Endothelial cell (in vitro differentiated cells): Measurements from ENCODE around the gene CLIP3. TPM values are rescaled to one million over a fixed set of nuclear protein-coding genes. Genes with fewer than 3 reads are reported as not detected.
"Not testable (repeated sequence)": the region's sequence is repeated elsewhere in the genome, so short reads cannot be mapped to it uniquely, and the experiment has no call there.

Source experiments
- DNase-seq: peaks from one replicate; pipeline ENCODE4 v3.0.0; 2021; ENCODE audit warnings: low spot score
- H3K27ac Mint-ChIP-seq: one replicate; pipeline ENCODE4 v1.8.0; 2021; ENCODE audit warnings: mixed read lengths, inconsistent platforms; ENCODE audit not compliant: unreplicated experiment
- H3K27me3 Mint-ChIP-seq: one replicate; pipeline ENCODE4 v1.8.0; 2021; ENCODE audit warnings: mild to moderate bottlenecking, moderate library complexity, mixed read lengths, inconsistent platforms; ENCODE audit not compliant: unreplicated experiment
- H3K36me3 Mint-ChIP-seq: one replicate; pipeline ENCODE4 v1.8.0; 2021; ENCODE audit warnings: mild to moderate bottlenecking, low read depth, mixed read lengths, inconsistent platforms; ENCODE audit not compliant: unreplicated experiment
- H3K4me1 Mint-ChIP-seq: one replicate; pipeline ENCODE4 v1.8.0; 2021; ENCODE audit warnings: mild to moderate bottlenecking, mixed read lengths, inconsistent platforms; ENCODE audit not compliant: unreplicated experiment
- H3K4me3 Mint-ChIP-seq: one replicate; pipeline ENCODE4 v1.8.0; 2021; ENCODE audit warnings: mild to moderate bottlenecking, mixed read lengths, inconsistent platforms; ENCODE audit not compliant: unreplicated experiment
- H3K9me3 Mint-ChIP-seq: one replicate; pipeline ENCODE4 v1.8.0; 2021; ENCODE audit warnings: mixed read lengths, inconsistent platforms; ENCODE audit not compliant: unreplicated experiment
- CTCF ChIP-seq: fragments of 200-600 bp; sonication (generic); IDR thresholded peaks from one replicate; pipeline ENCODE4 v1.5.0; 2021; ENCODE audit warnings: antibody characterized with exemption; ENCODE audit not compliant: unreplicated experiment
- total RNA-seq: library from RNA; stranded (reverse); fragmentation: NEBNext Ultra II Directional; extraction: Animal tissue kit (Norgen Biotek cat#: 25700); gene quantifications from one replicate; pipeline ENCODE4 v1.2.1, GENCODE V29; 2021; ENCODE audit not compliant: unreplicated experiment

CLIP3 gene
- total RNA-seq, 1 donor from 2014 or later = 94.8 TPM

DNA sequence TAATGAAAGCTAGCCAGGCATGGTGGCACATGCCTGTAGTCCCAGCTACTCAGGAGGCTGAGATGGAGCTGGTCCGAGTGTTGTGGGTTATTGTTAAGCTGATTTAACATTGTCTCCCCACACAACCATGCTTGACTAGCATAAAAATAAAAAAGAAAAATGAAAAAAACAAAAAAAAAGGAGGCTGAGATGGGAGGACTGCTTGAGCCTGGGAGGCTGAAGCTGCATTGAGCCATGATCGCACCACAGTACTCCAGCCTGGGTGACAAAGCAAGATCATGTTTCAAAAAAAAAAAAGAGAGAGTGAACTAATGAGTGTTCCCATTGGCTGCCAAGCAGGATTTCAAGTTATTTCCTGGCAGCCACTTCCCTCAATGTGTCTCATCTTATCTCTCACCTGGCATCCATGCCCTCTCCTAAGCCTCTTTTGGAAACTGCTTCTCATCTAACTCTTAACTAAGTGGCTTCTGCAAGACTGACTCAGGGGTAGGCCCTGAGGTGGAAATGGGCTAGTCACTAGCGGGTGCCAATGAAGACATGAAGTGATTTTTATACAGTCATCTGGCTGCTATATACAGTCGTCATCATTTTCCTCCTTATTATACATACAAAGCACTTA, 16.5 kb upstream of the CLIP3 start:
- peaks cover 14% of the 10 kb centered on the region for H3K4me1 Mint-ChIP-seq
- H3K27ac Mint-ChIP-seq = peak overlapping the region; percentile 14
- H3K4me3 Mint-ChIP-seq = no peak overlapping the region
- H3K9me3 Mint-ChIP-seq = no peaks in the 10 kb centered on the region
- H3K27me3 Mint-ChIP-seq = peaks cover 6% of the 10 kb centered on the region
- H3K36me3 Mint-ChIP-seq = peaks cover 21% of the 10 kb centered on the region
- no peak for DNase-seq
- TF ChIP-seq CTCF = no peak

GRCh38 chr19:36047835-36048234, 15.2 kb upstream of the CLIP3 start:
- DNase-seq = no peak
- Mint-ChIP-seq H3K4me3 (no peak overlapping the region), H3K4me1 (peaks cover 9% of the 10 kb centered on the region), H3K9me3 (no peaks in the 10 kb centered on the region), H3K36me3 (peaks cover 15% of the 10 kb centered on the region), H3K27ac (no peak overlapping the region), H3K27me3 (peaks cover 2% of the 10 kb centered on the region)
- TF ChIP-seq CTCF = no peak

DNA sequence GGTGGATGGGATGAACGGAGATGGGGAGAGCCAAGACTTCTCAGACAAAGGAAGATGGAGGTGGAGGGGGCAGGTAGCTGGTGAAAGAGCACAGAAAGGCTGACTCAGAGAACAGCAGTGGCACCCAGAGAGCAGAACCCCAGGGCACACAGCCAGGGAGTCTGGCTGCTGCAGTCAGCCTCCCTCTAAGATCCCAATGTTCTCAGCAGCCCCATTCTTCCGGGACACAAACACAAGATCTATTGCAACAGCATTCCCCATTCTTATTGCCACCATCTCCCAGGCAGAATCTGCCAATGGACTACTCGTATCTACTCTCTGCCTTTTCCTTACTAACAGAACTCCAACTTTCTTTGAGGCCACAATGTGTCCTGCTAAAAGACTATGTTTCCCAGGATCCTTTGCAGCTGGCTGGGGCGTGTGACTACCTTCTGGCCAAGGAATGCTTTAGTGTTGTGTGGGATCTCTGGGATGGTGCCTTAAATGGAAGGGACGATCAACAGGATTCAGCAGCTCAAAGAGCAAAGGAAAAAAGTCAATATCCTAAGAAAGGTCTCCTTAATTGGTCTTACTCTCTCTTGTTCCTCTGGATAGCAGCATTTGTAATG, 13.9 kb upstream of the CLIP3 start:
- Mint-ChIP-seq H3K36me3 (peaks cover 15% of the 10 kb centered on the region), H3K4me1 (peaks cover 18% of the 10 kb centered on the region), H3K27ac (no peak overlapping the region), H3K27me3 (peaks cover 2% of the 10 kb centered on the region), H3K9me3 (no peaks in the 10 kb centered on the region), H3K4me3 (no peak overlapping the region)
- no peak for DNase-seq
- TF ChIP-seq CTCF = no peak

DNA sequence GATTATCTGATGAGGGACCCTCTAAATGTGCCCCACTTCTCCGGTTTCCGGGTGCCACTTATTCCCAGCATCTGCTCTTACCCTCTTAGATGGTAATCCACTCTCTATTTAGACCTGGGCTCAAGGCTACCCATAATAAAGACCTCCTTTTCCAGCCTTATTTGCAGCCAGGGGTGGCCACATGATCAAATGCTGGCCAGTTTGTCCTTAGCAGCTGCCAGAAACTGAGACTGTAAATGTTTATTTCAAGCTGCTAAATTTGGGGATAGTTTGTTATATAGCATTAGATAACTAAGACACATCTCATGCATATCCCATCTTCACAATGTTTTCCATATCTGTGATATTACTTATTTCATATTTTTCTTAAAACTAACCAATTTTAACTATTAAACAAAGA, 11.3 kb upstream of the CLIP3 start:
- no peaks in the 10 kb centered on the region for H3K9me3 Mint-ChIP-seq
- H3K36me3 Mint-ChIP-seq = peaks cover 18% of the 10 kb centered on the region
- DNase-seq = no peak
- H3K27me3 Mint-ChIP-seq = peaks cover 2% of the 10 kb centered on the region
- no peak overlapping the region for H3K4me3 Mint-ChIP-seq
- TF ChIP-seq CTCF = no peak
- no peak overlapping the region for H3K27ac Mint-ChIP-seq
- peaks cover 16% of the 10 kb centered on the region for H3K4me1 Mint-ChIP-seq

GRCh38 chr19:36041831-36042230, 9.2 kb upstream of the CLIP3 start:
- H3K27ac Mint-ChIP-seq = peak overlapping the region; percentile 42

DNA sequence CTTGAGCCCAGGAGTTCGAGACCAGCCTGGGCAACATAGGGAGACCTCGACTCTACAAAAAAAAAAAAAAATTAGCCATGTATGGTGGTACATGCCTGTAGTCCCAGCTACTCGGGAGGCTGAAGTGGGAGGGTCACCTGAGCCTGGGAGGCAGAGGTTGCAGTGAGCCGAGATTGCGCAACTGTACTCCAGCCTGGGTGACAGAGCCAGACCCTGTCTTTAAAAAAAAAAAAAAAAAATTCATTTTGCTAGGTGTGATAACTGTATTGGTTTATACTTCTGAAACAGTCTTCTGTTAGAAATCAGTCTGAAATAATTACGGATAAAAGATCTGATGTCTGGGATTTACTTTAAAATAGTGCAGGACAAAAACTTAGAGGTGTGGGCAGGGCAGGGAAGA, 8.4 kb upstream of the CLIP3 start:
- H3K27me3 Mint-ChIP-seq, H3K4me3 Mint-ChIP-seq, H3K9me3 Mint-ChIP-seq, DNase-seq: not testable (repeated sequence)
- H3K36me3 Mint-ChIP-seq = peaks cover 11% of the 10 kb centered on the region
- H3K27ac Mint-ChIP-seq = peak overlapping the region; percentile 13
- peaks cover 29% of the 10 kb centered on the region for H3K4me1 Mint-ChIP-seq

More at GRCh38 chr19:36041831-36042230, 9.2 kb upstream of the CLIP3 start:
- Mint-ChIP-seq H3K4me1 (peaks cover 23% of the 10 kb centered on the region), H3K36me3 (peaks cover 18% of the 10 kb centered on the region), H3K27me3 (peaks cover 2% of the 10 kb centered on the region), H3K9me3 (no peaks in the 10 kb centered on the region), H3K4me3 (no peak overlapping the region)
- DNase-seq = no peak
- no peak for TF ChIP-seq CTCF
